NCI-H69 (cell line): ENCODE measurements around the gene PSENEN.

ENCODE experiments used
- DNase-seq: peaks from one replicate; lab custom pipeline; 2025; lab: John Stamatoyannopoulos, UW

PSENEN gene

GRCh38 chr19:35745328-35746086 is at the start of gene PSENEN, which contains the start of gene U2AF1L4:
Gene PSENEN (plus strand): TSS chr19:35745651. CDS start chr19:35745931, 280 bp downstream.
Gene U2AF1L4 (minus strand): TSS chr19:35745418. CDS start chr19:35745391, 27 bp downstream.
- peak; percentile 100 for DNase-seq

GRCh38 chr19:35695895-35696422 is 49.5 kb upstream of the PSENEN start:
- DNase-seq: no peak

GRCh38 chr19:35696835-35697234 is 48.6 kb upstream of the PSENEN start:
- no peak for DNase-seq

- peak; percentile 100 for DNase-seq
Measured at GRCh38 chr19:35702223-35703012, 43.0 kb upstream of the PSENEN start.

GRCh38 chr19:35703343-35703742 is 42.1 kb upstream of the PSENEN start:
- peak; percentile 37 for DNase-seq

GRCh38 chr19:35704218-35704617 is 41.2 kb upstream of the PSENEN start, which contains the start of gene ZBTB32:
Gene ZBTB32 (plus strand): TSS chr19:35704558. CDS start chr19:35714627, 10,069 bp downstream.
- no peak for DNase-seq

- no peak for DNase-seq
Measured at GRCh38 chr19:35708391-35708790, 37.1 kb upstream of the PSENEN start.

- DNase-seq: no peak
Measured at GRCh38 chr19:35710784-35711723, 34.4 kb upstream of the PSENEN start.

GRCh38 chr19:35712567-35713505 is 32.6 kb upstream of the PSENEN start:
- DNase-seq: no peak

- DNase-seq: no peak
Measured at GRCh38 chr19:35713506-35713850, 32.0 kb upstream of the PSENEN start.

GRCh38 chr19:35713904-35714495 is 31.5 kb upstream of the PSENEN start:
- DNase-seq: no peak

- DNase-seq: peak; percentile 59
Measured at GRCh38 chr19:35714601-35715354, 30.7 kb upstream of the PSENEN start.

- no peak for DNase-seq
Measured at GRCh38 chr19:35715355-35715809, 30.1 kb upstream of the PSENEN start.

- peak; percentile 71 for DNase-seq
Measured at GRCh38 chr19:35715981-35716800, 29.3 kb upstream of the PSENEN start.

- DNase-seq: peak; percentile 92
Measured at GRCh38 chr19:35716801-35717664, 28.4 kb upstream of the PSENEN start.

GRCh38 chr19:35717665-35718344 is 27.6 kb upstream of the PSENEN start, which contains the start of gene KMT2B:
Gene KMT2B (plus strand): TSS chr19:35718003. CDS start chr19:35718019, 16 bp downstream.
- DNase-seq: peak; percentile 99
